ENCODE measurements around the gene TADA3.

- TF ChIP-seq CTCF (IDR thresholded peaks at IDR 0.05; ENCODE audit: insufficient read depth, low read length) (no peak), POLR2AphosphoS5 (IDR thresholded peaks at IDR 0.05; ENCODE audit: low read depth) (no peak), GABPA (IDR thresholded peaks at IDR 0.05; ENCODE audit: low read depth) (no peak), REST (IDR thresholded peaks at IDR 0.05; ENCODE audit: insufficient replicate concordance, low read depth) (no peak), SPI1 (IDR thresholded peaks at IDR 0.05; ENCODE audit: borderline replicate concordance, low read depth) (no peak)
Measured at GRCh38 chr3:9761919-9762318, 30.4 kb downstream of the TADA3 start.
